Astrocyte (in vitro differentiated cells and primary cell): ENCODE measurements around the gene TMCC1. TPM values are rescaled to one million over a fixed set of nuclear protein-coding genes. Genes with fewer than 3 reads are reported as not detected.

ENCODE experiments used
- DNase-seq: peaks from one replicate; pipeline ENCODE4 v3.0.0-alpha.2; 2010; ENCODE audit warnings: low read depth
- FAIRE-seq: peaks from 2 replicates; lab custom pipeline; 2011; peaks lifted over from hg19 to GRCh38; lab: Jason Lieb, UNC
- H2AFZ ChIP-seq: 2 replicates; pipeline ENCODE4 v1.6.0; 2012; ENCODE audit warnings: low read depth, low read length, inconsistent platforms
- H3K27ac ChIP-seq: 2 replicates; pipeline ENCODE4 v1.5.1; 2011; ENCODE audit warnings: low read depth, low read length, inconsistent platforms
- H3K27me3 ChIP-seq: 2 replicates; pipeline ENCODE4 v1.6.0; 2011; ENCODE audit warnings: low read length, inconsistent platforms; ENCODE audit not compliant: insufficient read depth
- H3K36me3 ChIP-seq: 2 replicates; pipeline ENCODE4 v1.5.1; 2011; ENCODE audit warnings: low read length, inconsistent platforms; ENCODE audit not compliant: insufficient read depth
- H3K4me1 ChIP-seq: 2 replicates; pipeline ENCODE4 v1.5.1; 2011; ENCODE audit warnings: low read length, inconsistent platforms; ENCODE audit not compliant: insufficient read depth
- H3K4me2 ChIP-seq: 2 replicates; pipeline ENCODE4 v1.6.0; 2012; ENCODE audit warnings: low read length, inconsistent platforms
- H3K4me3 ChIP-seq: 2 replicates; pipeline ENCODE4 v1.5.1; 2011; ENCODE audit warnings: low read depth, mild to moderate bottlenecking, low read length, inconsistent platforms; ENCODE audit not compliant: insufficient read depth
- H3K79me2 ChIP-seq: 2 replicates; pipeline ENCODE4 v1.6.0; 2012; ENCODE audit warnings: mild to moderate bottlenecking, low read length, inconsistent platforms; ENCODE audit not compliant: insufficient read depth
- H3K9ac ChIP-seq: 2 replicates; pipeline ENCODE4 v1.6.0; 2012; ENCODE audit warnings: mild to moderate bottlenecking, low read length, inconsistent platforms
- H3K9me3 ChIP-seq: 2 replicates; pipeline ENCODE4 v1.5.1; 2012; ENCODE audit warnings: low read depth, mild to moderate bottlenecking, low read length, inconsistent platforms; ENCODE audit not compliant: insufficient read depth
- H4K20me1 ChIP-seq: 2 replicates; pipeline ENCODE4 v1.6.0; 2012; ENCODE audit warnings: low read length, inconsistent platforms; ENCODE audit not compliant: insufficient read depth
- H3K27ac Mint-ChIP-seq: one replicate; pipeline ENCODE4 v1.8.0; 2021; ENCODE audit warnings: mild to moderate bottlenecking, mixed read lengths; ENCODE audit not compliant: unreplicated experiment
- H3K27me3 Mint-ChIP-seq: one replicate; pipeline ENCODE4 v1.8.0; 2021; ENCODE audit warnings: low read depth, mixed read lengths; ENCODE audit not compliant: unreplicated experiment
- H3K36me3 Mint-ChIP-seq: one replicate; pipeline ENCODE4 v1.8.0; 2021; ENCODE audit warnings: low read depth, mixed read lengths; ENCODE audit not compliant: unreplicated experiment
- H3K4me1 Mint-ChIP-seq: one replicate; pipeline ENCODE4 v1.8.0; 2021; ENCODE audit warnings: low read depth, mixed read lengths; ENCODE audit not compliant: unreplicated experiment
- H3K4me3 Mint-ChIP-seq: one replicate; pipeline ENCODE4 v1.8.0; 2021; ENCODE audit warnings: mild to moderate bottlenecking, moderate library complexity, mixed read lengths; ENCODE audit not compliant: unreplicated experiment
- H3K9me3 Mint-ChIP-seq: one replicate; pipeline ENCODE4 v1.8.0; 2021; ENCODE audit warnings: mild to moderate bottlenecking, mixed read lengths; ENCODE audit not compliant: unreplicated experiment
- CTCF ChIP-seq: IDR thresholded peaks from 2 replicates; pipeline ENCODE4 v1.5.1; 2011; ENCODE audit warnings: low read depth, mild to moderate bottlenecking, inconsistent platforms, low read length, moderate library complexity; ENCODE audit not compliant: insufficient read depth
- EZH2 ChIP-seq: IDR thresholded peaks from 2 replicates; pipeline ENCODE4 v1.6.1; 2012; ENCODE audit warnings: mild to moderate bottlenecking, low read length, inconsistent platforms; ENCODE audit not compliant: insufficient read depth
- total RNA-seq: library from RNA; stranded (reverse); gene quantifications from 2 replicates; pipeline ENCODE4 v1.2.1, GENCODE V29; 2021

TMCC1 gene
- total RNA-seq, 1 donor from 2014 or later: 37.9 TPM

DNA sequence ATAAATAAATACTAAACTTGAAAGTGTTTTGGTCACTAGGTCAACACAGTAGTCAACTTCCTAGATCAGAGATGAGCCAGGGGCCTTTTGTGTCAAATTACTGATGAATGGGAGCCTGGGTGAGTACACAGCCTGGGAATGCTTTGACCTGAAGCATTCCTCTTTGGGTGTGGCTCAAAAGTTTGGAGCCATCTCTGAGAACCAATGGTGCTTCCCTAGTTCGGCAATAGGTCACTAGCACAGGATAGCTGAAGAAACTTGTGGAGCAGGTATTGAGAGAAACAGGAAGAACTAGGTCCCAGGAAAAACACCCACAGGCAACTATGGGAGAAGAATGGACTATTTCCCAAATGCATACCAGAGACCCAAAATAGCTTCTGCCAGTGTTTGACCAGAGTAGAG lies 230.5 kb downstream of the TMCC1 start:
- peaks cover 34% of the 10 kb centered on the region for H3K4me1 Mint-ChIP-seq
- H3K36me3 Mint-ChIP-seq: peaks cover 2% of the 10 kb centered on the region
- H3K27ac Mint-ChIP-seq: peak overlapping the region; percentile 79
- Histone ChIP-seq H3K36me3 (no peaks in the 10 kb centered on the region), H4K20me1 (no peaks in the 10 kb centered on the region), H3K9ac (no peak overlapping the region), H3K4me2 (no peak overlapping the region), H3K27me3 (no peaks in the 10 kb centered on the region), H3K79me2 (peaks cover 7% of the 10 kb centered on the region), H3K27ac (no peak overlapping the region), H3K4me1 (peaks cover 15% of the 10 kb centered on the region), H3K4me3 (no peak overlapping the region), H2AFZ (no peak overlapping the region), H3K9me3 (no peaks in the 10 kb centered on the region)
- DNase-seq: peak; percentile 22
- TF ChIP-seq CTCF: no peak
- TF ChIP-seq EZH2: no peak
- no peaks in the 10 kb centered on the region for H3K9me3 Mint-ChIP-seq
- no peak for FAIRE-seq
- no peak overlapping the region for H3K4me3 Mint-ChIP-seq
- no peaks in the 10 kb centered on the region for H3K27me3 Mint-ChIP-seq

GRCh38 chr3:129662191-129662608 lies 231.3 kb downstream of the TMCC1 start:
- Mint-ChIP-seq H3K4me3 (no peak overlapping the region), H3K4me1 (peaks cover 42% of the 10 kb centered on the region), H3K9me3 (no peaks in the 10 kb centered on the region), H3K27ac (no peak overlapping the region), H3K36me3 (peaks cover 2% of the 10 kb centered on the region), H3K27me3 (no peaks in the 10 kb centered on the region)
- peaks cover 7% of the 10 kb centered on the region for H3K79me2 ChIP-seq
- H3K4me2 ChIP-seq: no peak overlapping the region
- H4K20me1 ChIP-seq: no peaks in the 10 kb centered on the region
- no peak for TF ChIP-seq EZH2
- no peak for TF ChIP-seq CTCF
- FAIRE-seq (no peak), DNase-seq (peak; percentile 27)
- no peaks in the 10 kb centered on the region for H3K36me3 ChIP-seq
- no peak overlapping the region for H3K27ac ChIP-seq
- H3K4me3 ChIP-seq: no peak overlapping the region
- no peak overlapping the region for H3K9ac ChIP-seq
- no peak overlapping the region for H2AFZ ChIP-seq
- H3K9me3 ChIP-seq: no peaks in the 10 kb centered on the region
- H3K4me1 ChIP-seq: peaks cover 20% of the 10 kb centered on the region
- H3K27me3 ChIP-seq: no peaks in the 10 kb centered on the region

DNA sequence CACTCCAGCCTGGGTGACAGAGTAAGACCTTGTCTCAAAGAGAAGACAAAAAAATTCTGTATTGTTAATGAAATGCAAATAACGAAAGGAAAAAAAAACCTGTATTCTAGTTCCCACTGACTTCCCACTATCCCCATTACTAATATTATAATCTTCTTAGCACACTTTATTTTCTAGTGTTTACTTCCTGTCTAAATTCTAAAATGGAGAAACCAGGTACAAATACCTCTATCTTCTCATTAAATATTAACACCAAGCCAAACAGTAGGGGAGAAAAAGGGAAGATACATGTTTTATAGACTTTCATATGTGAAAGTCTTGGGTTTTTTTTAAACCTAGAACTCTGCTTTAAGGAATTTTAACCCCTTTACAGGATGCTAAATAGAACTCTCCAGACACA lies 231.7 kb downstream of the TMCC1 start:
- Histone ChIP-seq H3K9me3 (no peaks in the 10 kb centered on the region), H3K4me3 (no peak overlapping the region), H3K27me3 (no peaks in the 10 kb centered on the region), H3K4me1 (peaks cover 20% of the 10 kb centered on the region), H4K20me1 (no peaks in the 10 kb centered on the region), H3K36me3 (no peaks in the 10 kb centered on the region), H3K4me2 (no peak overlapping the region), H3K27ac (no peak overlapping the region), H3K9ac (no peak overlapping the region), H2AFZ (no peak overlapping the region), H3K79me2 (peaks cover 7% of the 10 kb centered on the region)
- H3K36me3 Mint-ChIP-seq: peaks cover 2% of the 10 kb centered on the region
- H3K4me1 Mint-ChIP-seq: peaks cover 46% of the 10 kb centered on the region
- no peak overlapping the region for H3K4me3 Mint-ChIP-seq
- no peak for TF ChIP-seq CTCF
- no peak for TF ChIP-seq EZH2
- FAIRE-seq: no peak
- H3K27me3 Mint-ChIP-seq: no peaks in the 10 kb centered on the region
- no peak for DNase-seq
- H3K9me3 Mint-ChIP-seq: no peaks in the 10 kb centered on the region
- H3K27ac Mint-ChIP-seq: no peak overlapping the region
